Measurements from ENCODE around the gene PAQR9.

DNA sequence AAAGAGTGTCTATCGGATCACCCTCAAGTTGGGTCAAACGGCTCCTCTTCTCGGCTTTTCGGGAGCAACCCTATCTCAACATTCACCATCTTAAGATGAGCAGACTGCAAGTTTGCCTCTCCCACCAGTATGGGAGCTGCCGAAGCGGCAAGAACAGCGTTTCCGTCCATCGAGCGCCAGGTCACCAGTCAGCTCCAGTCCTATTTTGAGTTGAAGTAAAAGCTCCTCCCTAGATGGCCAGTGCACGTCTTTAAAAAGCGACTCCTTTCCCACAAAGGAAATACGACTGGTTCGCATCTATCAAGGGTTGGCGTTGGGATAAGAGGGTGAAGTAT lies 37.5 kb upstream of the PAQR9 start:
- TF ChIP-seq, protein P1, sequence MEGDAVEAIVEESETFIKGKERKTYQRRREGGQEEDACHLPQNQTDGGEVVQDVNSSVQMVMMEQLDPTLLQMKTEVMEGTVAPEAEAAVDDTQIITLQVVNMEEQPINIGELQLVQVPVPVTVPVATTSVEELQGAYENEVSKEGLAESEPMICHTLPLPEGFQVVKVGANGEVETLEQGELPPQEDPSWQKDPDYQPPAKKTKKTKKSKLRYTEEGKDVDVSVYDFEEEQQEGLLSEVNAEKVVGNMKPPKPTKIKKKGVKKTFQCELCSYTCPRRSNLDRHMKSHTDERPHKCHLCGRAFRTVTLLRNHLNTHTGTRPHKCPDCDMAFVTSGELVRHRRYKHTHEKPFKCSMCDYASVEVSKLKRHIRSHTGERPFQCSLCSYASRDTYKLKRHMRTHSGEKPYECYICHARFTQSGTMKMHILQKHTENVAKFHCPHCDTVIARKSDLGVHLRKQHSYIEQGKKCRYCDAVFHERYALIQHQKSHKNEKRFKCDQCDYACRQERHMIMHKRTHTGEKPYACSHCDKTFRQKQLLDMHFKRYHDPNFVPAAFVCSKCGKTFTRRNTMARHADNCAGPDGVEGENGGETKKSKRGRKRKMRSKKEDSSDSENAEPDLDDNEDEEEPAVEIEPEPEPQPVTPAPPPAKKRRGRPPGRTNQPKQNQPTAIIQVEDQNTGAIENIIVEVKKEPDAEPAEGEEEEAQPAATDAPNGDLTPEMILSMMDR (IDR thresholded peaks at IDR 0.05; ENCODE audit: borderline replicate concordance, extremely low read depth, low read length, poor library complexity, severe bottlenecking) = no peak
- TF ChIP-seq EZH2 (IDR thresholded peaks at IDR 0.05; ENCODE audit: borderline replicate concordance, low read depth, low read length, severe bottlenecking) = no peak

Measured in DND-41 (cell line).